OCI-LY7 (cell line): Measurements from ENCODE around the gene SPACA9. TPM values are rescaled to one million over a fixed set of nuclear protein-coding genes. Genes with fewer than 3 reads are reported as not detected.

Experiments used
- BruUV-seq: library from RNA; stranded (reverse); fragments of 400-500 nt; replicated peaks from 2 replicates; lab custom pipeline; 2021; lab: Mats Ljungman, UMichigan
- CTCF ChIA-PET: fragments of 300-600 bp; sonication (Branson Sonifier 250); formaldehyde crosslinking; loops from one replicate; lab custom pipeline; 2022; ENCODE audit warnings: antibody characterized with exemption; ENCODE audit not compliant: unreplicated experiment; lab: Charles Lee
- POLR2A ChIA-PET: fragments of 300-600 bp; sonication (Branson Sonifier 250); formaldehyde crosslinking; loops from one replicate; lab custom pipeline; 2022; ENCODE audit warnings: antibody characterized with exemption; lab: Charles Lee
- DNase-seq: peaks from one replicate; pipeline ENCODE4 v3.0.0-alpha.2; 2015; ENCODE audit warnings: low spot score
- H2AFZ ChIP-seq: fragments of 200-600 bp; sonication (generic), shearing (Covaris generic); 2 replicates; pipeline ENCODE4 v1.6.1; 2014; ENCODE audit warnings: mild to moderate bottlenecking, antibody characterized with exemption, low read length, moderate library complexity
- H3K27ac ChIP-seq: fragments of 200-600 bp; sonication (generic); 2 replicates; pipeline ENCODE4 v1.5.1; 2014; ENCODE audit warnings: mixed run types, low read depth, mild to moderate bottlenecking, moderate library complexity, low read length, inconsistent platforms; ENCODE audit not compliant: poor library complexity, severe bottlenecking
- H3K36me3 ChIP-seq: fragments of 200-600 bp; sonication (generic); 2 replicates; pipeline ENCODE4 v1.6.1; 2014; ENCODE audit warnings: mild to moderate bottlenecking, antibody characterized with exemption, low read length, moderate library complexity, mixed read lengths; ENCODE audit not compliant: insufficient read depth
- H3K4me1 ChIP-seq: fragments of 200-600 bp; sonication (generic); 2 replicates; pipeline ENCODE4 v1.5.1; 2014; ENCODE audit warnings: mild to moderate bottlenecking, low read length; ENCODE audit not compliant: insufficient read depth, poor library complexity, severe bottlenecking
- H3K4me2 ChIP-seq: fragments of 200-600 bp; sonication (generic); 2 replicates; pipeline ENCODE4 v1.6.1; 2014; ENCODE audit warnings: mild to moderate bottlenecking, low read length
- H3K4me3 ChIP-seq: fragments of 200-600 bp; sonication (generic); 2 replicates; pipeline ENCODE4 v1.5.1; 2014; ENCODE audit warnings: mild to moderate bottlenecking, low read depth, low read length; ENCODE audit not compliant: poor library complexity, severe bottlenecking
- H3K79me2 ChIP-seq: fragments of 200-600 bp; sonication (generic); 2 replicates; pipeline ENCODE4 v1.6.1; 2016; ENCODE audit warnings: low read depth, mild to moderate bottlenecking, low read length, moderate library complexity, mixed read lengths; ENCODE audit not compliant: insufficient read depth
- H3K9me2 ChIP-seq: fragments of 200-600 bp; sonication (generic); 2 replicates; pipeline ENCODE4 v1.6.1; 2016; ENCODE audit warnings: mild to moderate bottlenecking, low read length, mixed read lengths; ENCODE audit not compliant: insufficient read depth
- H3K9me3 ChIP-seq: fragments of 200-600 bp; sonication (generic); 2 replicates; pipeline ENCODE4 v1.6.1; 2014; ENCODE audit warnings: mild to moderate bottlenecking, mixed run types, low read length, mixed read lengths
- H4K20me1 ChIP-seq: fragments of 200-600 bp; sonication (generic); 2 replicates; pipeline ENCODE4 v1.6.1; 2014; ENCODE audit warnings: mild to moderate bottlenecking, antibody characterized with exemption, low read length, moderate library complexity, mixed read lengths; ENCODE audit not compliant: insufficient read depth
- CTCF ChIP-seq: fragments of 200-600 bp; sonication (generic); conservative IDR thresholded peaks from 2 replicates; pipeline ENCODE4 v1.5.1; 2014; ENCODE audit warnings: mild to moderate bottlenecking, antibody characterized with exemption, low read length, moderate library complexity, mixed read lengths
- EZH2phosphoT487 ChIP-seq: fragments of 200-600 bp; sonication (generic); IDR thresholded peaks from 2 replicates; pipeline ENCODE4 v1.6.1; 2018; ENCODE audit warnings: low read depth, borderline replicate concordance, mild to moderate bottlenecking, mixed run types, antibody characterized with exemption, low read length, moderate library complexity, mixed read lengths
- intact Hi-C: fragments of 100-400 bp; cut with micrococcal nuclease; formaldehyde crosslinking; loops from one replicate; pipeline ENCODE4 v1.10.0; 2022; ENCODE audit not compliant: unreplicated experiment
- total RNA-seq, 2 experiments: library from RNA; depleted of rRNA in 1 of 2; stranded (reverse); fragments of >200 nt in 1 of 2; shearing (Covaris generic) in 1 of 2; gene quantifications; 2 replicates each; pipeline ENCODE4 v1.2.3, GENCODE V29; 2014 to 2022

SPACA9 gene
- total RNA-seq, 2 experiments from 2014 or later = 1.1 to 5.7 TPM

- no peaks in the 10 kb centered on the region for H3K4me1 ChIP-seq
- TF ChIP-seq EZH2phosphoT487 = no peak
- no peak for TF ChIP-seq CTCF
- no TSS peak for BruUV-seq
- intact Hi-C loops = no loop called here
- no peaks in the 10 kb centered on the region for H3K79me2 ChIP-seq
- H3K4me3 ChIP-seq = no peak overlapping the region
- no peaks in the 10 kb centered on the region for H3K9me2 ChIP-seq
- H3K4me2 ChIP-seq = no peak overlapping the region
- no peaks in the 10 kb centered on the region for H3K9me3 ChIP-seq
- H2AFZ ChIP-seq = no peak overlapping the region
- H3K36me3 ChIP-seq = no peaks in the 10 kb centered on the region
- DNase-seq = no peak
- H3K27ac ChIP-seq = no peak overlapping the region
- H4K20me1 ChIP-seq = no peaks in the 10 kb centered on the region
- CTCF ChIA-PET = no interaction called here
- POLR2A ChIA-PET = no interaction called here
These were observed 15.6 kb upstream of the SPACA9 start for GRCh38 chr9:132863096-132863495.

DNA sequence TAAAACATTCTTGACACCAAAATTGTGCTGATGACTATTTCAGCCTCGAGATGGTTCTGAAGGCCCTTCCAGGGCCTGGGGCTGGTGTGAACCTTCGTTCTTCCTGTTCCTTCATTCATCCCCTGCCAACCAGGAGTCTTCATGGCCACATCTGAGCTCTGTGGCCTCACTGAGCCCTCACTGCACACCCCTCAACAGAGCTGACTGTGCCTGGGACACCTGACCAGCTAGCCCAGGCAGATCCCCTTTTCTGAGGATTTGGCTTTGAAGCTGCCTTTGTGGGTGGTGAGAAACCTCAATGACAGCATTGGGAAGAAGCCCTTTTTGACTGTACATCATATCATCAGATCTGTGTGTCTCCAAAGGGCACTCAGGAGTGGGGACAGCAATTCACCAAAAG lies 14.4 kb upstream of the SPACA9 start:
- Histone ChIP-seq H4K20me1 (no peaks in the 10 kb centered on the region), H3K4me3 (no peak overlapping the region), H3K27ac (no peak overlapping the region), H3K4me1 (no peaks in the 10 kb centered on the region), H3K36me3 (no peaks in the 10 kb centered on the region), H3K9me3 (no peaks in the 10 kb centered on the region), H3K79me2 (no peaks in the 10 kb centered on the region), H3K4me2 (no peak overlapping the region), H3K9me2 (no peaks in the 10 kb centered on the region), H2AFZ (no peak overlapping the region)
- BruUV-seq = no TSS peak
- no peak for TF ChIP-seq CTCF
- no peak for TF ChIP-seq EZH2phosphoT487
- ChIA-PET POLR2A (interaction anchor here (0.7 kb wide), 1 partner anchor 47 kb away, joined by 3 read pairs; no protein-coding TSS in a partner anchor), CTCF (no interaction called here)
- DNase-seq = no peak
- intact Hi-C loops = no loop called here

- Histone ChIP-seq H3K9me2 (no peaks in the 10 kb centered on the region), H3K27ac (no peak overlapping the region), H2AFZ (no peak overlapping the region), H3K4me3 (no peak overlapping the region), H3K4me2 (no peak overlapping the region), H3K9me3 (no peaks in the 10 kb centered on the region), H3K36me3 (no peaks in the 10 kb centered on the region), H3K79me2 (no peaks in the 10 kb centered on the region), H3K4me1 (no peaks in the 10 kb centered on the region), H4K20me1 (no peaks in the 10 kb centered on the region)
- ChIA-PET CTCF (no interaction called here), POLR2A (interaction anchor here (0.7 kb wide), 1 partner anchor 47 kb away, joined by 3 read pairs; no protein-coding TSS in a partner anchor)
- DNase-seq = no peak
- no TSS peak for BruUV-seq
- intact Hi-C loops = no loop called here
- TF ChIP-seq EZH2phosphoT487 = no peak
- TF ChIP-seq CTCF = no peak
These were observed 14.0 kb upstream of the SPACA9 start for GRCh38 chr9:132864691-132865090.
